Cardiac septum (tissue), 1 donor: ENCODE measurements around the gene SCAPER. TPM values are rescaled to one million over a fixed set of nuclear protein-coding genes. Genes with fewer than 3 reads are reported as not detected.
"Not testable (repeated sequence)": the region's sequence is repeated elsewhere in the genome, so short reads cannot be mapped to it uniquely, and the experiment has no call there.

ENCODE experiments used
- DNase-seq: peaks from one replicate; pipeline ENCODE4 v3.0.0-alpha.2; 2020; ENCODE audit warnings: low spot score
- intact Hi-C: fragments of 100-400 bp; cut with DNase I; formaldehyde crosslinking; loops from one replicate; pipeline ENCODE4 v1.14.0; 2022
- total RNA-seq: library from RNA; stranded (reverse); fragmentation: NEBNext Ultra II Directional; extraction: Animal tissue kit (Norgen Biotek cat#: 25700); gene quantifications from one replicate; pipeline ENCODE4 v1.2.1, GENCODE V29; 2021
- donor health status: DM: no; HTN: no; CAD: no.

Gene SCAPER
- total RNA-seq, 1 donor from 2014 or later: 31.9 TPM

DNA sequence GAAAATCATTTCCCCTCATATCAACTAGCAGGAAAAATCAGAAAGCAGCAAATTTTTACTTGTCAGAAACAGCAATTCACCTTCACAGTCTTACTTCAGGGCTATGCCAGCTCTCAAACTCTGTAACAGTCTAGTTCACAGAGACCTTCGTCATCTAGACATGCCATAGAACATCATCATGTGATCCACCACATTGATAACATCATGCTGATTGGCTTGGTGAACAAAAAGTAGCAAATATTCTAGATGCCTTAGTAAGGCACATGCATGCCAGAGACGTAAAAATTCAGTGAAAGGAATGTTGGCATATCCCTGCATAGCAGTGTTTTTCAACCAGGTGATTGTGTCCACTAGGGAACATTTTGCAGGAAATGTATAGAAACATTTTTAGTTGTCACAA, 8.6 kb upstream of the SCAPER start:
- no peak for DNase-seq
- intact Hi-C loops: no loop called here

DNA sequence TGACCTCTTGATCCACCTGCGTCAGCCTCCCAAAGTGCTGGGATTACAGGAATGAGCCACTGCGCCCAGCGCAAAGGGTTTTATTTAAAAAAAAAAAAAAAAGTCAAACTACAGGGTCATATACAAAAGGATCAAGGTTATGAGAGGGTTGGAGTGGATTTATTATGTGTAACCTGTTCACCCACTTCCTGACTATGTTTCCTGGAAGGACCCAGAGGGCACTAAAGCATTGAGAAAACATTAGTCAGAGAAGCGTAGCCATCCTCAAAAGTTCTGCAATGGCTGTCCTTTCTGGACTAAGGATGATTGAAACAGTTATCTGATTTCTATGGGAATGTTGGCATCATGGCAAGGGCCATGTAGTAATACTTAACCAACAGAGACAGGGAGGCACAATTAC, 7.3 kb upstream of the SCAPER start:
- no peak for DNase-seq
- intact Hi-C loops: no loop called here

GRCh38 chr15:76905855-76906254, 715 bp upstream of the SCAPER start:
- DNase-seq: no peak
- intact Hi-C loops: loop anchor here (1.0 kb wide), 1 partner anchor 25 kb away; the partner anchor contains the start of gene RCN2

- DNase-seq: no peak
- intact Hi-C loops: loop anchor here (1.0 kb wide), 1 partner anchor 27 kb away; the partner anchor contains the start of gene RCN2
Measured at GRCh38 chr15:76904461-76905012, 603 bp downstream of the SCAPER start.

- intact Hi-C loops: no loop called here
- no peak for DNase-seq
Measured at GRCh38 chr15:76903251-76903681, 1.9 kb downstream of the SCAPER start.

- no peak for DNase-seq
- intact Hi-C loops: no loop called here
Measured at GRCh38 chr15:76901965-76902364, 3.2 kb downstream of the SCAPER start.

DNA sequence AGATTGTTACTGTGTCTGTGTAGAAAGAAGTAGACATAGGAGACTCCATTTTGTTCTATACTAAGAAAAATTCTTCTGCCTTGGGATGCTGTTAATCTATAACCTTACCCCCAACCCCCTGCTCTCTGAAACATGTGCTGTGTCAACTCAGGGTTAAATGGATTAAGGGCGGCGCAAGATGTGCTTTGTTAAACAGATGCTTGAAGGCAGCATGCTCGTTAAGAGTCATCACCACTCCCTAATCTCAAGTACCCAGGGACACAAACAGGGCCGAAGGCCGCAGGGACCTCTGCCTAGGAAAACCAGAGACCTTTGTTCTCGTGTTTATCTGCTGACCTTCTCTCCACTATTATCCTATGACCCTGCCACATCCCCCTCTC, 5.2 kb downstream of the SCAPER start:
- intact Hi-C loops: not testable (repeated sequence)

DNA sequence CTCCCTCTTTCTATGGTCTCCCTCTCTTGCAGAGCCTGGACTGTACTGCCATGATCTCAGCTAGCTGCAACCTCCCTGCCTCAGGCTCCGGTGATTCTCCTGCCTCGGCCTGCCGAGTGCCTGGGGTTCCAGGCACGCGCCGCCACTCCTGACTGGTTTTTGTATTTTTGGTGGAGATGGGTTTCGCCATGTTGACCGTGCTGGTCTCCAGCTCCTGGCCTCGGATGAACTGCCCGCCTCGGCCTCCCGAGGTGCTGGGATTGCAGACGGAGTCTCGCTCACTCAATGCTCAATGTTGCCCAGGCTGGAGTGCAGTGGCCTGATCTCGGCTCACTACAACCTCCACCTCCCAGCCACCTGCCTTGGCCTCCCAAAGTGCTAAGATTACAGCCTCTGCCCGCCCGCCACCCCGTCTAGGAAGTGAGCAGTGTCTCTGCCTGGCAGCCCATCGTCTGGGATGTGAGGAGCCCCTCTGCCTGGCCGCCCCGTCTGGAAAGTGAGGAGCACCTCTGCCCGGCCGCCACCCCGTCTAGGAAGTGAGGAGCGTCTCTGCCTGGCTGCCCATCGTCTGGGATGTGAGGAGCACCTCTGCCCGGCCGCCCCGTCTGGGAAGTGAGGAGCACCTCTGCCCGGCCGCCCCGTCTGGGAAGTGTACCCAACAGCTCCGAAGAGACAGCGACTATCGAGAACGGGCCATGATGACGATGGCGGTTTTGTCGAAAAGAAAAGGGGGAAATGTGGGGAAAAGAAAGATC, 5.8 kb downstream of the SCAPER start:
- intact Hi-C loops, DNase-seq: not testable (repeated sequence)

More for the DNA sequence above, 5.2 kb downstream of the SCAPER start:
- not testable (repeated sequence) for DNase-seq

GRCh38 chr15:76898102-76898501, 7.0 kb downstream of the SCAPER start:
- intact Hi-C loops: no loop called here

GRCh38 chr15:76894174-76894573, 11.0 kb downstream of the SCAPER start:
- no peak for DNase-seq
- intact Hi-C loops: no loop called here

More at GRCh38 chr15:76898102-76898501, 7.0 kb downstream of the SCAPER start:
- DNase-seq: no peak

DNA sequence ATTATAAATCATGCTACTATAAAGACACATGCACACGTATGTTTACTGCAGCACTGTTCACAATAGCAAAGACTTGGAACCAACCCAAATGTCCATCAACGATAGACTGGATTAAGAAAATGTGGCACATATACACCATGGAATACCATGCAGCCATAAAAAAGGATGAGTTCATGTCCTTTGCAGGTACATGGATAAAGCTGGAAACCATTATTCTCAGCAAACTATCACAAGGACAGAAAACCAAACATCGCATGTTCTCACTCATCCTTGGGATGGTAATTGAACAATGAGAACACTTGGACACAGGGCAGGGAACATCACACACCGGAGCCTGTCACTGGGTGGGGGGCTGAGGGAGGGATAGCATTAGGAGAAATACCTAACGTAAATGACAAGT, 12.3 kb downstream of the SCAPER start:
- intact Hi-C loops, DNase-seq: not testable (repeated sequence)

DNA sequence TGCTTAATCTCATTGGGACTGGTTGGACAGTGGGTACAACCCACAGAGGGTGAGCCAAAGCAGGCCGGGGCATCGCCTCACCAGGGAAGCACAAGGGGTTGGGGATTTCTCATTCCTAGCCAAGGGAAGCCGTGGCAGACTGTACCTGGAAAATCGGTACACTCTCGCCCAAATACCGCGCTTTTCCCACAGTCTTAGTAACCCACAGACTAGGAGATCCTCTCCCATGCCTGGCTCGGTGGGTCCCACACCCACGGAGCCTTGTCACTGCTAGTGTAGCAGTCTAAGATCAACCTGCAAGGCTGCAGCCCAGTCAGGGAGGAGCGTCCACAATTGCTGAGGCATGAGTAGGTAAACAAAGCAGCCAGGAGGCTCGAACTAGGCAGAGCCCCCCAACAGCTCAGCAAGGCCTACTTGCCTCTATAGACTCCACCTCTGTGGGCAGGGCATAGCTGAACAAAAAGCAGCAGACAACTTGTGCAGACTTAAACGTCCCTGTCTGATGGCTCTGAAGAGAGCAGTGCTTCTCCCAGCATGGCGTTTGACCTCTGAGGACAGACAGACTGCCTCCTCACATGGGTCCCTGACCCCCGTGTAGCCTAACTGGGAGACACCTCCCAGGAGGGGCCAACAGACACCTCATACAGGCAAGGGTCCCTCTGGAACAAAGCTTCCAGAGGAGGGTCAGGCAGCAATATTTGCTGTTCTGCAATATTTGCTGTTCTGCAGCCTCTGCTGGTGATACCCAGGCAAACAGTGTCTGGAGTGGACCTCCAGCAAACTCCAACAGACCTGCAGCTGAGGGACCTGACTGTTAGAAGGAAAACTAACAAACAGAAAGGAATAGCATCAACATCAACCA, 17.6 kb downstream of the SCAPER start:
- intact Hi-C loops, DNase-seq: not testable (repeated sequence)

DNA sequence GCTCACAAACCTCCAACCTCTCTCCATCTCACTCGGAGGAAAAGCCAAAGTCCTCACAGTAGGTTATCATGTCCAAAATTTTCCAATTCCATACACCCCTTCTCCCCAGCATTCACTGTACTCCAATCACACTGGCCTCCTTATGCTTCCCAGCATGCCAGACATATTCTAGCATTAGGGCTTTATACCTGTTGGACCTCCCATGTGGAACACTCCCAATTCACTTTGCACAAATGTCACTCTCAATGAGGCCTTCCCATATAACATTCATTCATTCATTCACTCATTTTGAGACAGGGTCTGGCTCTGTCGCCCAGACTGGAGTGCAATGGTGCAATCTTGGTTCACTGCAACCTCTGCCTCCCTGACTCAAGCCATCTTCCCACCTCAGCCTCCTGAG, 19.9 kb downstream of the SCAPER start:
- no peak for DNase-seq
- intact Hi-C loops: no loop called here

- intact Hi-C loops: no loop called here
- no peak for DNase-seq
Measured at GRCh38 chr15:76875911-76876310, 29.2 kb downstream of the SCAPER start.

DNA sequence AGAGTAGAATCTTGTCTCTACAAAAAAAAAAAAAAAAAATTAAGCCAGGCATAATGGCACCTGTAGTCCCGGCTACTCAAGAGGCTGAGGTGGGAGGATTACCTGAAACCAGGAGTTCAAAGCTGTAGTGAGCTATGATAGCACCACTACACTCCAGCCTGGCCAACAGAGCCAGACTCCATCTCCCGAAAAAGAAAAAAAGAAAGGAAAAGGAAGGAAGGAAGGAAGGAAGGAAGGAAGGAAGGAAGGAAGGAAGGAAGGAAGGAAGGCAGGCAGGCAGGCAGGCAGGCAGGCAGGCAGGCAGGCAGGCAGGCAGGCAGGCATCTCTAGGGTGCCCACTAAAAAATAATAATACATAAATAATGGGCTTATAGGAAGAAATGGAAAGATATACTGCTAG, 32.1 kb downstream of the SCAPER start:
- intact Hi-C loops, DNase-seq: not testable (repeated sequence)

GRCh38 chr15:76871930-76872329, 33.2 kb downstream of the SCAPER start:
- no peak for DNase-seq
- intact Hi-C loops: no loop called here

- DNase-seq: no peak
- intact Hi-C loops: loop anchor here (10.0 kb wide), 1 partner anchor 674 kb away; no protein-coding TSS in a partner anchor
Measured at GRCh38 chr15:76868740-76869139, 36.4 kb downstream of the SCAPER start.

DNA sequence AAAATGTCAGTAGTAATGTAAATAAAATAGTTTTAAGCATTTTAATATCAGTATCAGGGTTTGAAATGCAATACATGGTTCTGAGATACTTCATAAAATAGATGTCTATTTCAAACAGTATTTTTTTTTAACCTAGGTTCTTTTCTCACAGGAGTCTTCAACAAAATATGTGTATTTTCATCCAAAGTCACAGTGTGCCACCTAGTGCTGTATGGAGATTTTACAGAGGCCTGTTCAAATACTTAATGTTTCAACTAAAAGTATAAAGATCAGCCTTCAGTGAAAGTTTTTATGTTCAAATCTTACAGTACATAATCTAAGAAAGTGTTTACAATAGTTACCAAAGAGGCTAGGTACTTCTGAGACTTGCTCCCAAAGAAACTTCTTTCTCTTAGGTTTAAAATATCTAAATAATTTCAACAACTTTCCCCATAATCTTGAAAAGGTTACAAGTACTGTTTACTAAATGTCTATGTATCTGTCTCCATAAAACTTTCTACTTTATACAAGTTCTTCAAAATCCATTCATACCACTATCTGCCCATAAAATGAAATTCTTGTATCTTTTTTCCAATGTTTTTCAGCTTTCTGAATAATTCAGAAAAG, 38.3 kb downstream of the SCAPER start:
- DNase-seq: no peak
- intact Hi-C loops: loop anchor here (10.0 kb wide), 1 partner anchor 672 kb away; no protein-coding TSS in a partner anchor

- DNase-seq: no peak
- intact Hi-C loops: loop anchor here (10.0 kb wide), 1 partner anchor 671 kb away; no protein-coding TSS in a partner anchor
Measured at GRCh38 chr15:76866008-76866407, 39.1 kb downstream of the SCAPER start.
